HEK293 (cell line): ENCODE measurements around the gene OR10H3.

Experiments
- YY1 ChIP-seq: fragments of 450-650 bp; formaldehyde crosslinking; IDR thresholded peaks from 2 replicates; pipeline ENCODE4 v1.5.1; 2018; ENCODE audit warnings: missing biosample characterization, missing genetic modification characterization
- ZBTB8A ChIP-seq: fragments of 450-650 bp; formaldehyde crosslinking; IDR thresholded peaks from 2 replicates; pipeline ENCODE4 v1.5.1; 2016; ENCODE audit warnings: missing biosample characterization, missing genetic modification characterization
- ZNF391 ChIP-seq: fragments of 450-650 bp; formaldehyde crosslinking; IDR thresholded peaks from 2 replicates; pipeline ENCODE4 v1.5.1; 2016; ENCODE audit warnings: low read depth, missing biosample characterization, missing genetic modification characterization, borderline replicate concordance
- ZNF660 ChIP-seq: fragments of 450-650 bp; IDR thresholded peaks from 2 replicates; pipeline ENCODE4 v1.5.1; 2018; ENCODE audit warnings: missing biosample characterization, mild to moderate bottlenecking, missing genetic modification characterization
- ZNF670 ChIP-seq: fragments of 450-650 bp; formaldehyde crosslinking; IDR thresholded peaks from 2 replicates; pipeline ENCODE4 v1.5.1; 2016; ENCODE audit warnings: missing biosample characterization, missing genetic modification characterization, low read depth
- ZNF707 ChIP-seq: fragments of 450-650 bp; formaldehyde crosslinking; IDR thresholded peaks from 2 replicates; pipeline ENCODE4 v1.5.1; 2016; ENCODE audit warnings: missing biosample characterization, missing genetic modification characterization
- TF ChIP-seq, protein P1 (sequence below): fragments of 450-650 bp; formaldehyde crosslinking; IDR thresholded peaks from 2 replicates; pipeline ENCODE4 v1.5.1; 2016; ENCODE audit warnings: missing biosample characterization, missing genetic modification characterization
- TF ChIP-seq, protein P2 (sequence below): fragments of 450-650 bp; formaldehyde crosslinking; IDR thresholded peaks from 2 replicates; pipeline ENCODE4 v1.5.1; 2016; ENCODE audit warnings: missing biosample characterization, missing genetic modification characterization
- TF ChIP-seq, protein P3 (sequence below): fragments of 450-650 bp; IDR thresholded peaks from 2 replicates; pipeline ENCODE4 v1.5.1; 2018; ENCODE audit warnings: missing biosample characterization, missing genetic modification characterization
- TF ChIP-seq, protein P4 (sequence below): fragments of 450-650 bp; formaldehyde crosslinking; IDR thresholded peaks from 2 replicates; pipeline ENCODE4 v1.5.1; 2016; ENCODE audit warnings: missing biosample characterization, missing genetic modification characterization

DNA sequence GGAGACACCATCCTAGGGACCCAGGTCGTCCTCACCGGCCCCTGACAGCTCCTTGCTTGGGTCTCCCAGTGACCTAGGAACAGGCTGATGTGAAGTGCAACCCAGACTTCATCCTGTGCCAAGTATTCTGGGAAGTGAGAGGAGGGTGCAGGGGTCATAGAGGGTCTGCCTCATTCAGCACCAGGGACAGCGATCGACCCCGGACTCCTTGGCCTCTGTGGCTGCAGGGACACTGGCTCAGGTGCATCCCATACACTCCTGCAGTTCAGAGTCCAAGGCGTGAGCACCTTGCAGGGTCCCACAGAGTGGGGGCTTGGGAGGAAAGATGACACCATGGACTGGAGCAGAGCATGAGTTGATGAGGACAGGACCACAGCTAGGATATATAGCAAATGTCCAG is 20.0 kb upstream of the OR10H3 start:
- TF ChIP-seq ZBTB8A (tag by site-specific recombination) (no peak), ZNF660 (tag by site-specific recombination) (no peak), ZNF670 (tag by site-specific recombination) (no peak), ZNF707 (tag by site-specific recombination) (no peak), YY1 (no peak), ZNF391 (no peak)
- TF ChIP-seq, protein P1, sequence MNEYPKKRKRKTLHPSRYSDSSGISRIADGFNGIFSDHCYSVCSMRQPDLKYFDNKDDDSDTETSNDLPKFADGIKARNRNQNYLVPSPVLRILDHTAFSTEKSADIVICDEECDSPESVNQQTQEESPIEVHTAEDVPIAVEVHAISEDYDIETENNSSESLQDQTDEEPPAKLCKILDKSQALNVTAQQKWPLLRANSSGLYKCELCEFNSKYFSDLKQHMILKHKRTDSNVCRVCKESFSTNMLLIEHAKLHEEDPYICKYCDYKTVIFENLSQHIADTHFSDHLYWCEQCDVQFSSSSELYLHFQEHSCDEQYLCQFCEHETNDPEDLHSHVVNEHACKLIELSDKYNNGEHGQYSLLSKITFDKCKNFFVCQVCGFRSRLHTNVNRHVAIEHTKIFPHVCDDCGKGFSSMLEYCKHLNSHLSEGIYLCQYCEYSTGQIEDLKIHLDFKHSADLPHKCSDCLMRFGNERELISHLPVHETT (tag by site-specific recombination): no peak
- TF ChIP-seq, protein P2, sequence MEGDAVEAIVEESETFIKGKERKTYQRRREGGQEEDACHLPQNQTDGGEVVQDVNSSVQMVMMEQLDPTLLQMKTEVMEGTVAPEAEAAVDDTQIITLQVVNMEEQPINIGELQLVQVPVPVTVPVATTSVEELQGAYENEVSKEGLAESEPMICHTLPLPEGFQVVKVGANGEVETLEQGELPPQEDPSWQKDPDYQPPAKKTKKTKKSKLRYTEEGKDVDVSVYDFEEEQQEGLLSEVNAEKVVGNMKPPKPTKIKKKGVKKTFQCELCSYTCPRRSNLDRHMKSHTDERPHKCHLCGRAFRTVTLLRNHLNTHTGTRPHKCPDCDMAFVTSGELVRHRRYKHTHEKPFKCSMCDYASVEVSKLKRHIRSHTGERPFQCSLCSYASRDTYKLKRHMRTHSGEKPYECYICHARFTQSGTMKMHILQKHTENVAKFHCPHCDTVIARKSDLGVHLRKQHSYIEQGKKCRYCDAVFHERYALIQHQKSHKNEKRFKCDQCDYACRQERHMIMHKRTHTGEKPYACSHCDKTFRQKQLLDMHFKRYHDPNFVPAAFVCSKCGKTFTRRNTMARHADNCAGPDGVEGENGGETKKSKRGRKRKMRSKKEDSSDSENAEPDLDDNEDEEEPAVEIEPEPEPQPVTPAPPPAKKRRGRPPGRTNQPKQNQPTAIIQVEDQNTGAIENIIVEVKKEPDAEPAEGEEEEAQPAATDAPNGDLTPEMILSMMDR (tag by site-specific recombination): no peak
- TF ChIP-seq, protein P3, sequence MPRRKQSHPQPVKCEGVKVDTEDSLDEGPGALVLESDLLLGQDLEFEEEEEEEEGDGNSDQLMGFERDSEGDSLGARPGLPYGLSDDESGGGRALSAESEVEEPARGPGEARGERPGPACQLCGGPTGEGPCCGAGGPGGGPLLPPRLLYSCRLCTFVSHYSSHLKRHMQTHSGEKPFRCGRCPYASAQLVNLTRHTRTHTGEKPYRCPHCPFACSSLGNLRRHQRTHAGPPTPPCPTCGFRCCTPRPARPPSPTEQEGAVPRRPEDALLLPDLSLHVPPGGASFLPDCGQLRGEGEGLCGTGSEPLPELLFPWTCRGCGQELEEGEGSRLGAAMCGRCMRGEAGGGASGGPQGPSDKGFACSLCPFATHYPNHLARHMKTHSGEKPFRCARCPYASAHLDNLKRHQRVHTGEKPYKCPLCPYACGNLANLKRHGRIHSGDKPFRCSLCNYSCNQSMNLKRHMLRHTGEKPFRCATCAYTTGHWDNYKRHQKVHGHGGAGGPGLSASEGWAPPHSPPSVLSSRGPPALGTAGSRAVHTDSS (tag by site-specific recombination): no peak
- TF ChIP-seq, protein P4, sequence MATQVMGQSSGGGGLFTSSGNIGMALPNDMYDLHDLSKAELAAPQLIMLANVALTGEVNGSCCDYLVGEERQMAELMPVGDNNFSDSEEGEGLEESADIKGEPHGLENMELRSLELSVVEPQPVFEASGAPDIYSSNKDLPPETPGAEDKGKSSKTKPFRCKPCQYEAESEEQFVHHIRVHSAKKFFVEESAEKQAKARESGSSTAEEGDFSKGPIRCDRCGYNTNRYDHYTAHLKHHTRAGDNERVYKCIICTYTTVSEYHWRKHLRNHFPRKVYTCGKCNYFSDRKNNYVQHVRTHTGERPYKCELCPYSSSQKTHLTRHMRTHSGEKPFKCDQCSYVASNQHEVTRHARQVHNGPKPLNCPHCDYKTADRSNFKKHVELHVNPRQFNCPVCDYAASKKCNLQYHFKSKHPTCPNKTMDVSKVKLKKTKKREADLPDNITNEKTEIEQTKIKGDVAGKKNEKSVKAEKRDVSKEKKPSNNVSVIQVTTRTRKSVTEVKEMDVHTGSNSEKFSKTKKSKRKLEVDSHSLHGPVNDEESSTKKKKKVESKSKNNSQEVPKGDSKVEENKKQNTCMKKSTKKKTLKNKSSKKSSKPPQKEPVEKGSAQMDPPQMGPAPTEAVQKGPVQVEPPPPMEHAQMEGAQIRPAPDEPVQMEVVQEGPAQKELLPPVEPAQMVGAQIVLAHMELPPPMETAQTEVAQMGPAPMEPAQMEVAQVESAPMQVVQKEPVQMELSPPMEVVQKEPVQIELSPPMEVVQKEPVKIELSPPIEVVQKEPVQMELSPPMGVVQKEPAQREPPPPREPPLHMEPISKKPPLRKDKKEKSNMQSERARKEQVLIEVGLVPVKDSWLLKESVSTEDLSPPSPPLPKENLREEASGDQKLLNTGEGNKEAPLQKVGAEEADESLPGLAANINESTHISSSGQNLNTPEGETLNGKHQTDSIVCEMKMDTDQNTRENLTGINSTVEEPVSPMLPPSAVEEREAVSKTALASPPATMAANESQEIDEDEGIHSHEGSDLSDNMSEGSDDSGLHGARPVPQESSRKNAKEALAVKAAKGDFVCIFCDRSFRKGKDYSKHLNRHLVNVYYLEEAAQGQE: peak; percentile 88
